NT2/D1 (cell line): ENCODE measurements around the gene AKAP6.

Experiments used
- DNase-seq: peaks from one replicate; pipeline ENCODE4 v3.0.0-alpha.2; 2011; ENCODE audit warnings: low read depth, low spot score
- H3K27me3 ChIP-seq: 2 replicates; pipeline ENCODE4 v1.6.0; 2011; ENCODE audit warnings: mild to moderate bottlenecking; ENCODE audit not compliant: insufficient read length, insufficient read depth
- H3K36me3 ChIP-seq: 2 replicates; pipeline ENCODE4 v1.6.1; 2011; ENCODE audit warnings: mild to moderate bottlenecking, low read length, mixed read lengths; ENCODE audit not compliant: insufficient read depth, insufficient read length
- H3K4me1 ChIP-seq: 2 replicates; pipeline ENCODE4 v1.5.1; 2011; ENCODE audit not compliant: insufficient read depth, insufficient read length
- H3K4me3 ChIP-seq: 2 replicates; pipeline ENCODE4 v1.5.1; 2011; ENCODE audit warnings: low read depth; ENCODE audit not compliant: insufficient read length
- H3K9ac ChIP-seq: 2 replicates; pipeline ENCODE4 v1.6.0; 2011; ENCODE audit warnings: low read depth; ENCODE audit not compliant: insufficient read length
- H3K9me3 ChIP-seq: 2 replicates; pipeline ENCODE4 v1.5.1; 2011; ENCODE audit warnings: mild to moderate bottlenecking, low read length; ENCODE audit not compliant: insufficient read depth
- SUZ12 ChIP-seq: IDR thresholded peaks from 2 replicates; pipeline ENCODE4 v1.6.1; 2011; ENCODE audit not compliant: insufficient read length, insufficient read depth; ENCODE audit errors: extremely low read depth
- YY1 ChIP-seq: IDR thresholded peaks from 2 replicates; pipeline ENCODE4 v1.6.1; 2011; ENCODE audit not compliant: insufficient read length, insufficient read depth
- ZNF274 ChIP-seq: IDR thresholded peaks from 2 replicates; pipeline ENCODE4 v1.6.1; 2011; ENCODE audit warnings: mild to moderate bottlenecking, low read depth, low read length

The AKAP6 gene

DNA sequence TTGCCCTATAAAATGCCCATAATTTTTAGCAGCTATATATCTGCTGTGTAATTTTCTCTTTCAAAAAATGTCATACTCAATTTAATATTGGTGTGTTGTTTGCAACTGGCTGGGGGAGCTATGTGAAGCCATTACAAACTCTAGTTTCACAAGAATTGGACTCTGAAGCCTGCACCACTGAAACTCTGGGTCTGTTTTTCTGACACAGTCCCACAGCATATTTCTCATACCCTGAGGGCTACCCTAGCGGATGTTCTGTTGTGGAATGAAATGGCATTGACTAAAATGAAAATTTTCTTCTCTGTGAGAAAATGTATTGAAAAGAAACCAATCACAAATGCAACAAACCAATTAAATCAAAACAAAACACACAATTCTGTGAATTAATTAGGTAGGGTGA, 325.0 kb downstream of the AKAP6 start:
- DNase-seq = no peak
- no peaks in the 10 kb centered on the region for H3K27me3 ChIP-seq
- H3K4me1 ChIP-seq = no peaks in the 10 kb centered on the region
- TF ChIP-seq ZNF274 (no peak), SUZ12 (no peak), YY1 (no peak)
- H3K9me3 ChIP-seq = no peaks in the 10 kb centered on the region
- no peak overlapping the region for H3K9ac ChIP-seq
- no peaks in the 10 kb centered on the region for H3K36me3 ChIP-seq
- no peak overlapping the region for H3K4me3 ChIP-seq

DNA sequence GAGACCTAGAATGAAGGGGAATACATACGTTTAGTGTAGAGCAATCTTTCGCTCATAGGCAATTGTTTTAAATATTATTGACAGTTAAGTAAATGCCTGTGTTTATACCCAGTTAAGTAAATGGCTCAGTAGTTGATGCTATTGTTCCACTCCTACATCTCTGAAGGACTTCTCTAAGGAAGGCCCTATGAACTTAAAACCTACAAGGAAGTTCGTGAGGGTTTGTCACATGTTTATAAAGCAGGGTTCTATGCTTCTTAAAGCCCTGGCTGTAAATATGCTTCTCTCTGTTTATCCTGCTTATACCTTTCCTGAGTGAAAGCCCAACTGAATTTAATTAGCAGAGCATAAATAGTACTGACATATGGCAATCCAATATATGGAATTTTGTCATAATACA, 327.5 kb downstream of the AKAP6 start:
- H3K9ac ChIP-seq = no peak overlapping the region
- no peaks in the 10 kb centered on the region for H3K36me3 ChIP-seq
- DNase-seq = no peak
- H3K4me1 ChIP-seq = no peaks in the 10 kb centered on the region
- no peaks in the 10 kb centered on the region for H3K27me3 ChIP-seq
- no peaks in the 10 kb centered on the region for H3K9me3 ChIP-seq
- TF ChIP-seq ZNF274 = no peak
- TF ChIP-seq YY1 = no peak
- no peak for TF ChIP-seq SUZ12
- H3K4me3 ChIP-seq = no peak overlapping the region

DNA sequence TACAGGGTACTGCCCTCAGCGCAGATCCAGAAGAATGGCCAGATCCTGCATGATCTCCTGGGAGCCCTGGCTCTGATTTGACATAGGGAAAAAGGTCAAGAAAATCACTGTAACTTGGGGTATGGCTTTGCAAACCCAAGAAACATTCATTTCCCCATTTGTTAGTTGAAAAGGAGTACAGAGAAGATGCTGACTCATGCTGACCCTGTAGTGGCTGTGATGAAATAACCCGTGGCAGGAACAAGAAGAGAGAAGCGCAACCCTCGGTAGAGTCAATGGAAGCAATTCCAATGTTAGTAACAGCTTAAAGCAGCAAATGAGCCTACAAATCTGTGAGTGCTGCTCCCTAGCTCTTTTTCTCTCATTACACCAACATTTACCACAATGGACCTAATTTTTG, 328.0 kb downstream of the AKAP6 start:
- H3K27me3 ChIP-seq = no peaks in the 10 kb centered on the region
- TF ChIP-seq YY1 (no peak), ZNF274 (no peak), SUZ12 (no peak)
- DNase-seq = no peak
- H3K36me3 ChIP-seq = no peaks in the 10 kb centered on the region
- H3K9me3 ChIP-seq = no peaks in the 10 kb centered on the region
- H3K4me1 ChIP-seq = no peaks in the 10 kb centered on the region
- no peak overlapping the region for H3K9ac ChIP-seq
- no peak overlapping the region for H3K4me3 ChIP-seq

DNA sequence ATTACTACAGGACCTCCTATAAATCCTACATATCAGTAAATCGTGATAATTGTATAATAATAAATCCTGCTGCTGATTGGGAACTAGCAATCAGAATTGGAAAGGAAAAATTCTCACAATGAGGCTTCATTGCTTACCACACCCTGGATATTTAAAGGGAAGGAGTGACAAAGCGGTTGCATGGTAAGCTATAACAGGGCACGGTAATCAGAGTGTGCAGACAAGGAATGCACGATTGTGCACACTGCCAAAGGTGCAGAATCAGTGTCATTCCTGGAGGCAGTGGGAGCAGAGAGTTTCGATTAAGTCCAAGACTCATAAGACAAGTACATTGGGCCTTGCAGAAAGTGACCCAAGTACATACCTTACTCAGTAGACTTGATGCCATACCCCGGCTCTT, 332.1 kb downstream of the AKAP6 start:
- TF ChIP-seq SUZ12 (no peak), YY1 (no peak)
- no peak for DNase-seq
- H3K36me3 ChIP-seq = no peaks in the 10 kb centered on the region
- H3K4me3 ChIP-seq = no peak overlapping the region
- no peaks in the 10 kb centered on the region for H3K9me3 ChIP-seq
- no peaks in the 10 kb centered on the region for H3K27me3 ChIP-seq
- no peak overlapping the region for H3K9ac ChIP-seq
- no peaks in the 10 kb centered on the region for H3K4me1 ChIP-seq

DNA sequence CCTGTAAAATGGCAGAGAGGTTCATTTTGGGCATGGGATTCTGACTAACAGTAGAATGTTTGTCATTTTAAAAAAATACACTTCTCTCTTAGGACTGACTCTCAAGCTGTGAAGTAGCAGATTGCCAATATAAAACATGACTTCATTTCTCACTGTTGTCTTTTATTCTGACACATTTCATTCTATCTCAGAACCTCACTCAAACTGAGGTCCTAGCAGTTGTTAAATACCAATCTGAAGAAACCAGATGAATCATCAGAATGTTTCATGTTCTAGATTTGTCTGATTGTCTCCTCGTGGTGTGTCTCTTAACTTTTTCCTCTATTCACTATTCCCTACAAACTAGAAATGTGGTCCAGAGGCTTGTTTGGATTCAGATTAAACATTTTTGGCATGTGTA, 333.1 kb downstream of the AKAP6 start:
- DNase-seq = no peak
- H3K9ac ChIP-seq = no peak overlapping the region

DNA sequence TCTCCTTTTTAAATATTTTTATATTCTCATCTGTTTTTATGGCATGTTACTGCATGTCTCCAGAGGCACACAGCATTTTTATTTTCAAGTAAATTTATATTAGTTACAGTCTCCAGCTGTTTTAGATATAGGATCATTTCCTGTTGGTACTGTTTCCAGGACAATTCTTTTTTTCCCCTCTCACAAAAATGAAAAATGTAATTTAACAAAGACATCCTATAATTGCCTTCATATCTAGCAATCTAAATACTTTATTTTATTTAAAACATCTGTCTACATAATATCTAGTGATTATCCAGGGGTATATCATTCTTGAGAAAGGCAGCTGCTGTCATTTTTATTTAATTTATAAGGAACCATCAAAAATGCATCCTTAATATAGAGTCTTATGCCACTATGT, 337.2 kb downstream of the AKAP6 start:
- H3K9ac ChIP-seq = no peak overlapping the region
- H3K4me1 ChIP-seq = no peaks in the 10 kb centered on the region
- no peaks in the 10 kb centered on the region for H3K9me3 ChIP-seq
- H3K27me3 ChIP-seq = no peaks in the 10 kb centered on the region
- H3K36me3 ChIP-seq = no peaks in the 10 kb centered on the region
- no peak overlapping the region for H3K4me3 ChIP-seq
- DNase-seq = no peak
- TF ChIP-seq SUZ12 = no peak
- TF ChIP-seq ZNF274 = no peak
- no peak for TF ChIP-seq YY1

More for the DNA sequence above, 333.1 kb downstream of the AKAP6 start:
- H3K9me3 ChIP-seq = no peaks in the 10 kb centered on the region
- no peaks in the 10 kb centered on the region for H3K27me3 ChIP-seq
- no peaks in the 10 kb centered on the region for H3K4me1 ChIP-seq
- no peak overlapping the region for H3K4me3 ChIP-seq
- H3K36me3 ChIP-seq = no peaks in the 10 kb centered on the region
- TF ChIP-seq YY1 (no peak), ZNF274 (no peak), SUZ12 (no peak)

DNA sequence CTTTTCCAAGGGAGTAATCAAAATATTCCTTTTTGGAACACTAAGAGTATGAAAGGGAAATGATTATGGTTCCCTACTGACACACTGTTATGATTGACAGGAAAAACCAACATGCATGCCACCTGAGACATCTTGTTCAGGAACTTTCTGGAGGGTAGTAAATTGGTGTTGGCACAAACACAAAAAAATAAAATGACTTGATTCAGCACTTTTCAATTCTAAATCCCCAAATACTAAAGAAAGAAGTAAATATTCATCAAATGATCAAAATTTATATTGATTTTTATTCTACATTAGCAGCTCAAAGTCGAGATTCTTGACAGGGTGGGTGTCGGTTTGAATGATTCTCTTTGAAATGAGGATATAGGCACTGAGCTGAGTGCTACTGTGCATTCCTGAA, 338.2 kb downstream of the AKAP6 start:
- no peaks in the 10 kb centered on the region for H3K9me3 ChIP-seq
- H3K27me3 ChIP-seq = no peaks in the 10 kb centered on the region
- H3K4me1 ChIP-seq = no peaks in the 10 kb centered on the region
- H3K9ac ChIP-seq = no peak overlapping the region
- TF ChIP-seq YY1 = no peak
- no peak for TF ChIP-seq SUZ12
- no peak for TF ChIP-seq ZNF274
- no peaks in the 10 kb centered on the region for H3K36me3 ChIP-seq
- DNase-seq = no peak
- H3K4me3 ChIP-seq = no peak overlapping the region

DNA sequence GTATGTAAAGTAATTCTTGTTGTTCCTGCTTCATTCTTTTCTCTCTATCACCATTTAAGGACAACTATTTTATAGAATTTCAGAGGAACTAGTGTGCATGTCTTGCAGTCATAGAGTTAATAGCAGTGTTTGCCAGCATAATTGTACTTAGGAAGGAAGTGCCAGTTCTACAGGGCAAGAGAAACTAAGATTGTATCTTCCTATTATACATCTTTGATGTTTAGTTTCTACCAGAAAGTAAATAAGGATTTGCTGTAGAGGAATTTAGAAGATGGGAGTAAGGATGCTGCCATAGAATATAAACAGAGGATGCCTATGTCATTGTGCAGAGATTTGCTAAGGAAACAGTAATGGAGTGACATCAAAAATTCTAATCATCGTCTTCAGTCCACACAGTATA, 338.7 kb downstream of the AKAP6 start:
- Histone ChIP-seq H3K36me3 (no peaks in the 10 kb centered on the region), H3K4me3 (no peak overlapping the region), H3K4me1 (no peaks in the 10 kb centered on the region), H3K27me3 (no peaks in the 10 kb centered on the region), H3K9me3 (no peaks in the 10 kb centered on the region), H3K9ac (no peak overlapping the region)
- TF ChIP-seq ZNF274 = no peak
- no peak for TF ChIP-seq SUZ12
- TF ChIP-seq YY1 = no peak
- no peak for DNase-seq
